HepG2 (cell line): ENCODE measurements around the gene ADARB2. TPM values are rescaled to one million over a fixed set of nuclear protein-coding genes. Genes with fewer than 3 reads are reported as not detected.

Experiments used
- ATAC-seq: fragments of 200-7000 bp; cut with Tn5 transposase; 3 replicates; pipeline ENCODE4 v1.9.1; 2020; ENCODE audit warnings: mild to moderate bottlenecking, moderate library complexity
- BruUV-seq: library from RNA; stranded (reverse); fragments of 400-500 nt; replicated peaks from 2 replicates; lab custom pipeline; 2021; lab: Mats Ljungman, UMichigan
- CTCF ChIA-PET: fragments of 300-600 bp; formaldehyde crosslinking; extraction: SDS; loops from one replicate; lab custom pipeline; 2021; ENCODE audit warnings: low total read pairs, inconsistent platforms, low intra/inter-chr PET ratio; lab: Yijun Ruan, JAX
- POLR2A ChIA-PET: fragments of 350-600 bp; sonication (Branson Sonifier 250); formaldehyde crosslinking; loops from one replicate; lab custom pipeline; 2020; ENCODE audit warnings: antibody characterized with exemption, inconsistent platforms; lab: Yijun Ruan, JAX
- DNase-seq: peaks from one replicate; pipeline ENCODE4 v3.0.0-alpha.2; 2015; ENCODE audit warnings: low spot score
- FAIRE-seq: peaks from 3 replicates; lab custom pipeline; 2011; peaks lifted over from hg19 to GRCh38; lab: Jason Lieb, UNC
- H2AFZ ChIP-seq: one replicate; pipeline ENCODE4 v1.6.1; 2011; ENCODE audit warnings: low read length, inconsistent platforms
- H3K27ac ChIP-seq: fragments of 300-600 bp; 3 replicates; pipeline ENCODE4 v1.8.0; 2011; ENCODE audit warnings: mixed run types, mild to moderate bottlenecking, mixed read lengths, low read length, inconsistent platforms; ENCODE audit not compliant: insufficient read depth; ENCODE audit errors: extremely low read length
- H3K27me3 ChIP-seq, 2 experiments: fragments of 200-600 bp in 1 of 2; 2 replicates in 1 of 2; 3 replicates in 1 of 2; pipeline versions ENCODE4 v1.6.0 to v1.8.0; 2011; ENCODE audit warnings: low read length in 2 of 2, mild to moderate bottlenecking in 2 of 2, moderate library complexity in 2 of 2, inconsistent platforms in 1 of 2; ENCODE audit not compliant: insufficient read depth in 2 of 2, control insufficient read depth in 1 of 2
- H3K36me3 ChIP-seq, 2 experiments: fragments of 200-600 bp in 1 of 2; replicated peaks in 1 of 2; 2 replicates in 1 of 2; 3 replicates in 1 of 2; pipeline versions ENCODE4 v1.5.1 to v1.8.0; 2011; ENCODE audit warnings: low read length in 2 of 2, inconsistent platforms in 1 of 2; ENCODE audit not compliant: insufficient read depth in 2 of 2, control insufficient read depth in 1 of 2
- H3K4me1 ChIP-seq: 2 replicates; pipeline ENCODE4 v1.5.1; 2012; ENCODE audit warnings: low read length, inconsistent platforms; ENCODE audit not compliant: insufficient read depth
- H3K4me2 ChIP-seq: 2 replicates; pipeline ENCODE4 v1.6.0; 2011; ENCODE audit warnings: low read depth, low read length, inconsistent platforms
- H3K4me3 ChIP-seq, 3 experiments: fragments of 200-600 bp in 1 of 3; sonication (generic), shearing (Covaris generic) in 1 of 3; replicated peaks in 1 of 3; 2 replicates each; pipeline ENCODE4 v1.5.1; 2011 to 2016; ENCODE audit warnings: low read length in 3 of 3, inconsistent platforms in 2 of 3, low read depth in 2 of 3, mild to moderate bottlenecking in 2 of 3, control low read depth in 1 of 3, mixed read lengths in 1 of 3; ENCODE audit not compliant: insufficient read depth in 1 of 3
- H3K79me2 ChIP-seq: one replicate; pipeline ENCODE4 v1.6.1; 2011; ENCODE audit warnings: low read length, inconsistent platforms; ENCODE audit not compliant: insufficient read depth
- H3K9ac ChIP-seq: 2 replicates; pipeline ENCODE4 v1.6.0; 2011; ENCODE audit warnings: mild to moderate bottlenecking, low read depth, low read length, inconsistent platforms; ENCODE audit not compliant: insufficient read depth
- H3K9me3 ChIP-seq: 2 replicates; pipeline ENCODE4 v1.5.1; 2012; ENCODE audit warnings: mild to moderate bottlenecking, low read length
- H4K20me1 ChIP-seq: 2 replicates; pipeline ENCODE4 v1.6.0; 2011; ENCODE audit warnings: inconsistent platforms, mild to moderate bottlenecking, low read length, moderate library complexity; ENCODE audit not compliant: insufficient read depth
- KLF12 ChIP-seq: sonication (generic); formaldehyde crosslinking; IDR thresholded peaks from 2 replicates; pipeline ENCODE4 v1.4.0; 2020; ENCODE audit warnings: missing genetic modification reagents, borderline replicate concordance
- NFKBIZ ChIP-seq: IDR thresholded peaks from 2 replicates; pipeline ENCODE4 v1.6.1; 2018; ENCODE audit warnings: missing genetic modification reagents, missing compliant biosample characterization
- NONO ChIP-seq, 2 experiments: fragments of 450-650 bp in 1 of 2; sonication (generic) in 1 of 2; formaldehyde crosslinking in 1 of 2; IDR thresholded peaks in 1 of 2; conservative IDR thresholded peaks in 1 of 2; 2 replicates each; pipeline versions ENCODE4 v1.6.1 to v1.8.0; 2017 to 2022; ENCODE audit warnings: mild to moderate bottlenecking in 1 of 2, missing genetic modification reagents in 1 of 2, moderate library complexity in 1 of 2
- TARDBP ChIP-seq: sonication (generic); formaldehyde crosslinking; IDR thresholded peaks from 2 replicates; pipeline ENCODE4 v1.8.0; 2022; ENCODE audit warnings: mild to moderate bottlenecking, missing genetic modification reagents
- ZKSCAN8 ChIP-seq: IDR thresholded peaks from 2 replicates; pipeline ENCODE4 v1.6.1; 2016; ENCODE audit warnings: borderline replicate concordance, missing genetic modification reagents, missing compliant biosample characterization
- ZSCAN29 ChIP-seq: sonication (generic); formaldehyde crosslinking; conservative IDR thresholded peaks from 2 replicates; pipeline ENCODE4 v1.4.0; 2020; ENCODE audit warnings: mild to moderate bottlenecking, missing genetic modification reagents
- WGBS: methylation state at CpG from one replicate; pipeline ENCODE4 v1.1.6; 2017; ENCODE audit warnings: low lambda C conversion rate; 5-methylcytosine and 5-hydroxymethylcytosine counted together
- in situ Hi-C: cut with HindIII; loops from 2 replicates; pipeline ENCODE4 v1.10.0; 2017; ENCODE audit warnings: low pct_unique_long_range_greater_than_20kb; ENCODE audit not compliant: extremely low pct_ligation_motif_present
- intact Hi-C: fragments of 100-400 bp; cut with micrococcal nuclease; formaldehyde crosslinking; loops from one replicate; pipeline ENCODE4 v1.10.0; 2022; ENCODE audit not compliant: unreplicated experiment
- polyA plus RNA-seq, 8 experiments: library from polyadenylated mRNA; depleted of rRNA in 3 of 8; stranded (reverse) in 7 of 8; unstranded in 1 of 8; fragments of >200 nt; fragmentation: Illumina TruSeq in 4 of 8; extraction: Trizol in 4 of 8; gene quantifications; 2 replicates each; pipeline versions ENCODE4 v1.2.1 to v1.2.3, GENCODE V29; 2011 to 2016; ENCODE audit warnings: low read depth in 4 of 8, missing spikeins in 1 of 8, mixed read lengths in 1 of 8; ENCODE audit not compliant: insufficient read depth in 1 of 8
- total RNA-seq, 5 experiments: library from RNA; depleted of rRNA; stranded (reverse); fragments of >200 nt; fragmentation: Illumina TruSeq; extraction: Trizol; gene quantifications; 2 replicates each; pipeline ENCODE4 v1.2.3, GENCODE V29; 2016; ENCODE audit warnings: low read depth in 1 of 5
- TF ChIP-seq, protein P1 (sequence below): sonication (generic); formaldehyde crosslinking; IDR thresholded peaks from 2 replicates; pipeline ENCODE4 v1.5.1; 2020; ENCODE audit warnings: mild to moderate bottlenecking, missing genetic modification reagents

Gene ADARB2
- total and polyA plus RNA-seq, 2 of the 13 experiments (the other 11 are each of a cell fraction or from before 2014, with no cell fraction given), result not detected

- intact Hi-C loops, result no loop called here
- Histone ChIP-seq H3K36me3 (no peaks in the 10 kb centered on the region), H3K27me3 (peaks cover 6 to 61% of the 10 kb centered on the region in 2 experiments), H3K9ac (no peak overlapping the region), H4K20me1 (no peaks in the 10 kb centered on the region), H3K79me2 (no peaks in the 10 kb centered on the region), H3K4me2 (no peak overlapping the region), H3K9me3 (no peaks in the 10 kb centered on the region), H3K4me1 (no peaks in the 10 kb centered on the region), H2AFZ (no peak overlapping the region), H3K27ac (no peak overlapping the region), H3K4me3 (no peak overlapping the region)
- in situ Hi-C loops, result no loop called here
- FAIRE-seq (no peak), DNase-seq (no peak), ATAC-seq (no peak)
- no TSS peak for BruUV-seq
- CTCF ChIA-PET, result no interaction called here
- 20% methylated on average over 6 of the region's 14 CpGs for WGBS
- POLR2A ChIA-PET, result no interaction called here
- no peak for TF ChIP-seq NONO (IDR thresholded peaks at IDR 0.05)
- TF ChIP-seq NONO (CRISPR knock-in tag; conservative IDR thresholded peaks at IDR 0.05), result no peak
- no peak for TF ChIP-seq ZKSCAN8 (CRISPR knock-in tag)
- TF ChIP-seq ZSCAN29 (CRISPR knock-in tag), result no peak
- TF ChIP-seq KLF12, result no peak
- TF ChIP-seq NFKBIZ (CRISPR knock-in tag), result no peak
- TF ChIP-seq TARDBP (CRISPR knock-in tag), result no peak
- TF ChIP-seq, protein P1, sequence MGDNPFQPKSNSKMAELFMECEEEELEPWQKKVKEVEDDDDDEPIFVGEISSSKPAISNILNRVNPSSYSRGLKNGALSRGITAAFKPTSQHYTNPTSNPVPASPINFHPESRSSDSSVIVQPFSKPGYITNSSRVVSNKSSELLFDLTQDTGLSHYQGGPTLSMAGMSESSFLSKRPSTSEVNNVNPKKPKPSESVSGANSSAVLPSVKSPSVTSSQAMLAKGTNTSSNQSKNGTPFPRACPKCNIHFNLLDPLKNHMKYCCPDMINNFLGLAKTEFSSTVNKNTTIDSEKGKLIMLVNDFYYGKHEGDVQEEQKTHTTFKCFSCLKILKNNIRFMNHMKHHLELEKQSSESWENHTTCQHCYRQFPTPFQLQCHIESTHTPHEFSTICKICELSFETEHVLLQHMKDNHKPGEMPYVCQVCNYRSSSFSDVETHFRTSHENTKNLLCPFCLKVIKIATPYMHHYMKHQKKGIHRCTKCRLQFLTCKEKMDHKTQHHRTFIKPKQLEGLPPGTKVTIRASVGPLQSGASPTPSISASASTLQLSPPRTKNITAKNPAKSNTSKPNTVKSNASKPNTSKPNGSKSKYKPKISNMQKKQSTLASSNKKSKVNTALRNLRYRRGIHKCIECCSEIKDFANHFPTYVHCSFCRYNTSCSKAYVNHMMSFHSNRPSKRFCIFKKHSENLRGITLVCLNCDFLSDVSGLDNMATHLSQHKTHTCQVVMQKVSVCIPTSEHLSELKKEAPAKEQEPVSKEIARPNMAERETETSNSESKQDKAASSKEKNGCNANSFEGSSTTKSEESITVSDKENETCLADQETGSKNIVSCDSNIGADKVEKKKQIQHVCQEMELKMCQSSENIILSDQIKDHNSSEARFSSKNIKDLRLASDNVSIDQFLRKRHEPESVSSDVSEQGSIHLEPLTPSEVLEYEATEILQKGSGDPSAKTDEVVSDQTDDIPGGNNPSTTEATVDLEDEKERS (CRISPR knock-in tag), result no peak
Observed at GRCh38 chr10:1513221-1513620, 224.1 kb downstream of the ADARB2 start.
